ENCODE results near the gene CPSF4L. TPM values are rescaled to one million over a fixed set of nuclear protein-coding genes. Genes with fewer than 3 reads are reported as not detected.

Gene CPSF4L
- total RNA-seq, 1 experiment from 2014 or later: not detected

DNA sequence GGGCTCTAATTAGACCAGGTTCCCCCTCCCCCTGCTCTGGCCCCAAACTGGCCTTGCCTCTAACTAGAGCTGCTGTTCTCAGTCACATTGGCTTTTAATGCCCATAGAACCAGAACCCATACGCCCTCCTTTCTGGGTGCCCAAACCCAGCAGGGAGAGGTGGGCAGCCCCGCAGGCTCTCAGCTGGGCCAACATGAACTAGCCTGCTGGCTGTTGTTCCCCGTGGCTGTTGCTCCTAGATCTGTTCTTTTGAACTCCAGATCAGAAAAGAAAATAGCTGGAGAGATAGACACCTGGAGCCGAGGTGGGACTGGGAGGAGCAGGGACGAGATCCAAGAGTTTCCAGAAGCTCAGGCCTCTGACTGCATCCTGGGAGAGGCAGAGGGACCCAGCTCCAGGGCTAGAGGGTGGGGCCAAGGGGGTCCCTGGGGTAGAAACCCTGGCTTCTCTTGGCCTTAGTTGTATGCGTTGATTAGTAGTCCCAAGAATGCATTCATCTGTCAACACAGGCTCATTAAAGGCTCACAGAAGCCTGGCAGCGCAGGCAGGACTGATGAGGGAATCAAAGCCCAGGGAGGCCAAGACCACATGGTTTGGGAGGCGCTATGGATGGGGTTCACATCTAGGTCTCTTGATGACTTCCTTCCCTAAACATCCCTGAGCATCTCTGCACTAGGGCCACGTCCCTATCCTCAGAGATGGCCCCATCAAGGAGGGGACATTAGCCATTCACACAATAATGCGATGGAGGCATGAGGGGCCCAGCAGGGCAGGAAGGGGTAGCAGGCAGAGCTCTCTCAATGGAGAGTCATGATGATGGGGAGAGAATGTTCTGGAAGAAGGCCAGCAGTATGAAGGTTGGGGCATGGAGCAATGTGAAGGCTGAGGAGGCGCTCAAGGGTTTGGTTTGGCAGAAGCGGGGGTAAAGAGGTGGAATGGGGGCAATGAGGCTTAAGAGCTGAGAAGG, 1.3 kb upstream of the CPSF4L start:
- Histone ChIP-seq H3K27me3 (replicated peaks; ENCODE audit: control insufficient read depth, insufficient read depth, low read length) (no peaks in the 10 kb centered on the region), H3K9me3 (no peaks in the 10 kb centered on the region), H3K36me3 (ENCODE audit: control insufficient read depth, insufficient read depth, low read length) (no peaks in the 10 kb centered on the region), H3K4me1 (no peaks in the 10 kb centered on the region), H3K4me3 (ENCODE audit: low read depth, low read length) (no peak overlapping the region)
- no peak for DNase-seq
- no TSS peak for BruUV-seq (replicated peaks)
- H3K27ac Mint-ChIP-seq (ENCODE audit: unreplicated experiment): no peak overlapping the region
- CTCF ChIA-PET: interaction anchor here (2.4 kb wide), 1 partner anchor 107 kb away, joined by 7 read pairs; no protein-coding TSS in a partner anchor
- no peaks in the 10 kb centered on the region for H3K4me1 Mint-ChIP-seq (ENCODE audit: low read depth, unreplicated experiment)
- no peaks in the 10 kb centered on the region for H3K36me3 Mint-ChIP-seq (ENCODE audit: insufficient read depth, unreplicated experiment)
- no peaks in the 10 kb centered on the region for H3K9me3 Mint-ChIP-seq (ENCODE audit: unreplicated experiment)
- no peaks in the 10 kb centered on the region for H3K27me3 Mint-ChIP-seq (ENCODE audit: insufficient read depth, unreplicated experiment)
- POLR2A ChIA-PET: no interaction called here
- intact Hi-C loops (cut with micrococcal nuclease; ENCODE audit: unreplicated experiment): no loop called here
- TF ChIP-seq, protein P1, sequence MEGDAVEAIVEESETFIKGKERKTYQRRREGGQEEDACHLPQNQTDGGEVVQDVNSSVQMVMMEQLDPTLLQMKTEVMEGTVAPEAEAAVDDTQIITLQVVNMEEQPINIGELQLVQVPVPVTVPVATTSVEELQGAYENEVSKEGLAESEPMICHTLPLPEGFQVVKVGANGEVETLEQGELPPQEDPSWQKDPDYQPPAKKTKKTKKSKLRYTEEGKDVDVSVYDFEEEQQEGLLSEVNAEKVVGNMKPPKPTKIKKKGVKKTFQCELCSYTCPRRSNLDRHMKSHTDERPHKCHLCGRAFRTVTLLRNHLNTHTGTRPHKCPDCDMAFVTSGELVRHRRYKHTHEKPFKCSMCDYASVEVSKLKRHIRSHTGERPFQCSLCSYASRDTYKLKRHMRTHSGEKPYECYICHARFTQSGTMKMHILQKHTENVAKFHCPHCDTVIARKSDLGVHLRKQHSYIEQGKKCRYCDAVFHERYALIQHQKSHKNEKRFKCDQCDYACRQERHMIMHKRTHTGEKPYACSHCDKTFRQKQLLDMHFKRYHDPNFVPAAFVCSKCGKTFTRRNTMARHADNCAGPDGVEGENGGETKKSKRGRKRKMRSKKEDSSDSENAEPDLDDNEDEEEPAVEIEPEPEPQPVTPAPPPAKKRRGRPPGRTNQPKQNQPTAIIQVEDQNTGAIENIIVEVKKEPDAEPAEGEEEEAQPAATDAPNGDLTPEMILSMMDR (IDR thresholded peaks at IDR 0.05; ENCODE audit: insufficient read depth in 1 of 2, low read depth in 1 of 2, low read length in 1 of 2, severe bottlenecking in 1 of 2, unreplicated experiment in 1 of 2): no peak
- no peak overlapping the region for H3K4me3 Mint-ChIP-seq (ENCODE audit: unreplicated experiment)

DNA sequence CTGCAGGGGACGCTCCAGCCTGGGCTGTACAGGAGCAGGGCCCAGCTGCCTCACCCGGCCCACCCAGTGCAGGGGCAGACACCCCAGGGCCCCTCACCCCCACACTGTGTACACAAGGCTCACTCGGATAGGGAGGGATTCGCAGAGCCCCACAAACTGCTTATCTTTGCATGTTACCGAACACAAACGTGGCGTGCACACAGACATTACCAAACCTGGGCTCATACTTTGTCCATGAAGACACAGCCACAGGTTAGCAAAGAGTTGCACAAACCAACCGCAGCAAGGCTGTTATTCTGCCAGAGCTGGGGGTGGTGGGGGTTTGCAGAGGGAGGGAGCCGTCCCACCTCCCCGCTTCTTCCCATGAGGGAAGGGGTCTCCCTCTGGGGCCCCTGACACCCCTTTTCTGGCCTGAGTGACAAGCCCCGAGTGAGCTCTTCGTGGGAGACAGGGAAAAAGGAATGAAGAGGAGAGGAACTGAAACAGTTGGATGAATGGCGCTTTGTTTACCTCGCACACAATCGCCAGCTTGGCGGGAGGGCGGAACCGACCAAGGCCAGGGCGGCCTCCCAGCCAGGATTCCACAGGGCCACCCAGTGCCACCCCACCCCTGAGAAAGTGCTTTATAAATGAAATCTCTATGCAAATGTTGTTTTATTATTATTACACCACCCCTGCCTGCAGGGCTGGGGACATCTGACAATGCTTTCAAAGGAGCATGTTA, 434 bp upstream of the CPSF4L start:
- intact Hi-C loops (cut with micrococcal nuclease; ENCODE audit: unreplicated experiment): no loop called here
- Histone ChIP-seq H3K4me3 (ENCODE audit: low read depth, low read length) (no peak overlapping the region), H3K36me3 (ENCODE audit: control insufficient read depth, insufficient read depth, low read length) (no peaks in the 10 kb centered on the region), H3K27me3 (replicated peaks; ENCODE audit: control insufficient read depth, insufficient read depth, low read length) (no peaks in the 10 kb centered on the region), H3K4me1 (no peaks in the 10 kb centered on the region), H3K9me3 (no peaks in the 10 kb centered on the region)
- ChIA-PET POLR2A (no interaction called here), CTCF (interaction anchor here (2.4 kb wide), 1 partner anchor 108 kb away, joined by 7 read pairs; no protein-coding TSS in a partner anchor)
- H3K9me3 Mint-ChIP-seq (ENCODE audit: unreplicated experiment): no peaks in the 10 kb centered on the region
- DNase-seq: no peak
- BruUV-seq (replicated peaks): no TSS peak
- H3K4me3 Mint-ChIP-seq (ENCODE audit: unreplicated experiment): no peak overlapping the region
- H3K27ac Mint-ChIP-seq (ENCODE audit: unreplicated experiment): no peak overlapping the region
- H3K27me3 Mint-ChIP-seq (ENCODE audit: insufficient read depth, unreplicated experiment): no peaks in the 10 kb centered on the region
- no peaks in the 10 kb centered on the region for H3K4me1 Mint-ChIP-seq (ENCODE audit: low read depth, unreplicated experiment)
- no peaks in the 10 kb centered on the region for H3K36me3 Mint-ChIP-seq (ENCODE audit: insufficient read depth, unreplicated experiment)
- TF ChIP-seq, protein P1 (IDR thresholded peaks at IDR 0.05; ENCODE audit: insufficient read depth in 1 of 2, low read depth in 1 of 2, low read length in 1 of 2, severe bottlenecking in 1 of 2, unreplicated experiment in 1 of 2): no peak

DNA sequence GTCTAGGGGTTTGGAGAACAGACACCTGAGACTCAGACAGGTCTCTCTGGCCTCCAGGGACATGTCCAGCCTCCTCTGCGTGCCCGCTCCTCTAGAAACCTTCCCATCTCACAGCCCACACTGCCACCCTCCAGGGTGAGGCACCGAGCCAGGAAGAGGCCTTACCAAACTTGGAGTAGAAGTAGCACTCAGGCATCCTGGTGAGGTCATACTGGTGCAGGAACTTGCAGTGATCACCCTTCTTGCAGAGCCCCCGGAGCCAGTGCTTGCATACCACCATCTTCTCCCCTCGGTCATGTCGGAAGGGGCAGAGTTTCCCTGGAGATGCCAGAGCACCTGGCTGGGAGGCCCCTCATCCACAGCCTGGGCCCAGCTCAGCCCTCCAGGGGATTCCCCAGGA, 4.2 kb downstream of the CPSF4L start:
- POLR2A ChIA-PET: no interaction called here
- TF ChIP-seq, protein P1 (IDR thresholded peaks at IDR 0.05; ENCODE audit: insufficient read depth in 1 of 2, low read depth in 1 of 2, low read length in 1 of 2, severe bottlenecking in 1 of 2, unreplicated experiment in 1 of 2): no peak
- no TSS peak for BruUV-seq (replicated peaks)

More for the DNA sequence above, 4.2 kb downstream of the CPSF4L start:
- Mint-ChIP-seq H3K27ac (ENCODE audit: unreplicated experiment) (no peak overlapping the region), H3K36me3 (ENCODE audit: insufficient read depth, unreplicated experiment) (no peaks in the 10 kb centered on the region), H3K27me3 (ENCODE audit: insufficient read depth, unreplicated experiment) (no peaks in the 10 kb centered on the region), H3K4me1 (ENCODE audit: low read depth, unreplicated experiment) (no peaks in the 10 kb centered on the region), H3K4me3 (ENCODE audit: unreplicated experiment) (no peak overlapping the region), H3K9me3 (ENCODE audit: unreplicated experiment) (no peaks in the 10 kb centered on the region)
- no peak for DNase-seq
- Histone ChIP-seq H3K9me3 (no peaks in the 10 kb centered on the region), H3K27me3 (replicated peaks; ENCODE audit: control insufficient read depth, insufficient read depth, low read length) (no peaks in the 10 kb centered on the region), H3K4me3 (ENCODE audit: low read depth, low read length) (no peak overlapping the region), H3K36me3 (ENCODE audit: control insufficient read depth, insufficient read depth, low read length) (no peaks in the 10 kb centered on the region), H3K4me1 (no peaks in the 10 kb centered on the region)
- CTCF ChIA-PET: interaction anchor here (1.2 kb wide), 1 partner anchor 112 kb away, joined by 4 read pairs; no protein-coding TSS in a partner anchor
- intact Hi-C loops (cut with micrococcal nuclease; ENCODE audit: unreplicated experiment): no loop called here

Measured in Caco-2 (cell line).